ENCODE measurements around the gene DNLZ.

DNA sequence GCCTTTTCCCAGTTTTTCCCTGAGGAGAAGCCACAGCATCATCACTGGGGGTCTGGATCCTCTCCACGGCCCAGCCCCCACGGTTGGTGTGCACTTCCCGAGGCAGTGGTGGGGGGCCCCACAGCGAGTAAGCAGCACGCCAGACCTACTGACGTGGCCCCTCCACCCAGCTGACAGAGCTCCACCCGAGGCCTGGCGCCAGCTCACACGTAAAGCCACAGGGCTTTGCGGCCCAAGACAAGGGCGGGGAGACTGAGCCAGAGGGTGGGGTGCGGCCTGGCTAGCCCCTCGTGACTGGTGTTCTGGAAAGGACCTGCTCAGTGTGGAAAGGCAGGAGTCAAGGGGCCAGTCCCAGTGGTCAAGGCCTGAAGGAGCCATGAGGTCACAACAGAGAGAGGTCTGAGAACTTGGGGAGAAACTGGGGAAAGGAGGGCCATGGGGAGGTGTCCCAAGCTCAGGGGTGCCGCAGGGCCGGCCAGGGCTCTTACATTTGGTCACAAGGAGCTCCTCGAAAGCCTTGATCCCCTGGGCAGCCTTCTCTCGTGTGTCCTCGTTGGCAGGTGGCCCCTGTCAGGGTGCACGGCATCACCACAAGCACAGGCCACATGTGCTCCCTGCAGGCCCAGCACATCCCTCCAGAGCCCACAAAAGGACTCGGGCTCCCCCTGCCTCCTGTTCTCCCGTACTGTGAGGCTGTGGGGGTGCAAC, 30.9 kb upstream of the DNLZ start:
- TF ChIP-seq, protein P1, sequence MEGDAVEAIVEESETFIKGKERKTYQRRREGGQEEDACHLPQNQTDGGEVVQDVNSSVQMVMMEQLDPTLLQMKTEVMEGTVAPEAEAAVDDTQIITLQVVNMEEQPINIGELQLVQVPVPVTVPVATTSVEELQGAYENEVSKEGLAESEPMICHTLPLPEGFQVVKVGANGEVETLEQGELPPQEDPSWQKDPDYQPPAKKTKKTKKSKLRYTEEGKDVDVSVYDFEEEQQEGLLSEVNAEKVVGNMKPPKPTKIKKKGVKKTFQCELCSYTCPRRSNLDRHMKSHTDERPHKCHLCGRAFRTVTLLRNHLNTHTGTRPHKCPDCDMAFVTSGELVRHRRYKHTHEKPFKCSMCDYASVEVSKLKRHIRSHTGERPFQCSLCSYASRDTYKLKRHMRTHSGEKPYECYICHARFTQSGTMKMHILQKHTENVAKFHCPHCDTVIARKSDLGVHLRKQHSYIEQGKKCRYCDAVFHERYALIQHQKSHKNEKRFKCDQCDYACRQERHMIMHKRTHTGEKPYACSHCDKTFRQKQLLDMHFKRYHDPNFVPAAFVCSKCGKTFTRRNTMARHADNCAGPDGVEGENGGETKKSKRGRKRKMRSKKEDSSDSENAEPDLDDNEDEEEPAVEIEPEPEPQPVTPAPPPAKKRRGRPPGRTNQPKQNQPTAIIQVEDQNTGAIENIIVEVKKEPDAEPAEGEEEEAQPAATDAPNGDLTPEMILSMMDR (conservative IDR thresholded peaks at IDR 0.05 in 1 of 2, IDR thresholded peaks at IDR 0.05 in 1 of 2; ENCODE audit: low read depth in 1 of 2, low read length in 2 of 2) = no peak
- no peak for TF ChIP-seq EZH2 (IDR thresholded peaks at IDR 0.05; ENCODE audit: low read length, missing control alignments)

Measured in fibroblast of lung (primary cell).